Gastrocnemius medialis (tissue), 4 donors: ENCODE results near the gene LSAMP.
"Not testable (repeated sequence)": the region's sequence is repeated elsewhere in the genome, so short reads cannot be mapped to it uniquely, and the experiment has no call there.

ENCODE experiments used
- CTCF ChIP-seq, 5 experiments: fragments of 450-650 bp in 3 of 5; fragments of 200-600 bp in 2 of 5; sonication (generic) in 2 of 5; IDR thresholded peaks in 4 of 5; conservative IDR thresholded peaks in 1 of 5; 1 replicate in 4 of 5; 2 replicates in 1 of 5; pipeline ENCODE4 v1.5.1; 2016 to 2019; ENCODE audit warnings: antibody characterized with exemption in 5 of 5, mild to moderate bottlenecking in 3 of 5, moderate library complexity in 3 of 5
- POLR2A ChIP-seq, 2 donors: fragments of 450-650 bp; IDR thresholded peaks; one replicate each; pipeline ENCODE4 v1.6.1; 2017; ENCODE audit warnings: antibody characterized with exemption in 2 of 2, mild to moderate bottlenecking in 2 of 2, moderate library complexity in 2 of 2

DNA sequence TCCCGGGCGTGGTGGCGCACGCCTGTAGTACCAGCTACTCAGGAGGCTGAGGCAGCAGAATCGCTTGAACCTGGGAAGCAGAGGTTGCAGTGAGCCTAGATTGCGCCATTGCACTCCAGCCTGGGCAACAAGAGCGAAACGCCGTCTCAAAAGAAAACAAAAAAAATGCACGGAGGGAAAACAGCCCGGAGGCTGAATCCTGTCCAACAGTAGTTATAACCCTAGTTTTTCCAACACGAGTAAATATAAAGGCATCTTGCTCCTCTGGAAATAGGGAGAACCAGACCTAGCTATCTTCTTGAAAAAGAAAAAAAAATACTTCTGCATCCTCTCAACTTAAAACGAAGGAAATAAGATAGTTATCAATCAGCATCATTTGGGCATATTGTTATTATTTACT is 661.9 kb downstream of the LSAMP start:
- not testable (repeated sequence) for TF ChIP-seq CTCF (IDR thresholded peaks at IDR 0.05 in 4 of 5, conservative IDR thresholded peaks at IDR 0.05 in 1 of 5); POLR2A (IDR thresholded peaks at IDR 0.05)
